GM21723 (cell line): Measurements from ENCODE around the gene SIGLEC9.

Source experiments
- ATAC-seq: cut with Tn5 transposase; IDR thresholded peaks from one replicate; pipeline ENCODE4 v1.9.1; 2021; ENCODE audit warnings: mild to moderate bottlenecking, moderate library complexity; ENCODE audit not compliant: unreplicated experiment

Gene SIGLEC9

GRCh38 chr19:51122112-51122981, 2.4 kb upstream of the SIGLEC9 start:
- ATAC-seq: no peak

- no peak for ATAC-seq
Observed at GRCh38 chr19:51123381-51123800, 1.3 kb upstream of the SIGLEC9 start.

- no peak for ATAC-seq
Observed at GRCh38 chr19:51123802-51124201, 904 bp upstream of the SIGLEC9 start.

GRCh38 chr19:51124216-51124615, 490 bp upstream of the SIGLEC9 start:
- no peak for ATAC-seq

- no peak for ATAC-seq
Observed at GRCh38 chr19:51125421-51126075, 842 bp downstream of the SIGLEC9 start.

- no peak for ATAC-seq
Observed at GRCh38 chr19:51127032-51127431, 2.3 kb downstream of the SIGLEC9 start.

GRCh38 chr19:51127755-51128154, 3.0 kb downstream of the SIGLEC9 start:
- no peak for ATAC-seq

GRCh38 chr19:51128227-51128626, 3.5 kb downstream of the SIGLEC9 start:
- ATAC-seq: no peak

- ATAC-seq: no peak
Observed at GRCh38 chr19:51129716-51130115, 5.0 kb downstream of the SIGLEC9 start.

- no peak for ATAC-seq
Observed at GRCh38 chr19:51131780-51132680, 7.3 kb downstream of the SIGLEC9 start.

GRCh38 chr19:51135004-51135403, 10.3 kb downstream of the SIGLEC9 start:
- no peak for ATAC-seq

GRCh38 chr19:51135986-51136762, 11.5 kb downstream of the SIGLEC9 start:
- ATAC-seq: no peak

GRCh38 chr19:51136851-51137551, 12.3 kb downstream of the SIGLEC9 start:
- no peak for ATAC-seq

- ATAC-seq: no peak
Observed at GRCh38 chr19:51137792-51138425, 13.2 kb downstream of the SIGLEC9 start.

GRCh38 chr19:51138549-51138979, 13.9 kb downstream of the SIGLEC9 start:
- no peak for ATAC-seq

GRCh38 chr19:51139299-51140014, 14.8 kb downstream of the SIGLEC9 start:
- ATAC-seq: no peak

- ATAC-seq: no peak
Observed at GRCh38 chr19:51140441-51140840, 15.7 kb downstream of the SIGLEC9 start.

GRCh38 chr19:51141181-51141580, 16.5 kb downstream of the SIGLEC9 start:
- ATAC-seq: no peak

- no peak for ATAC-seq
Observed at GRCh38 chr19:51142119-51142518, 17.4 kb downstream of the SIGLEC9 start, which contains the start of gene SIGLEC7. Gene SIGLEC7, plus strand, starts transcription at chr19:51142301. Its CDS starts 69 bp downstream, at chr19:51142370.
